Neural cell (in vitro differentiated cells): ENCODE data around the gene SPATA2. TPM values are rescaled to one million over a fixed set of nuclear protein-coding genes. Genes with fewer than 3 reads are reported as not detected.

Experiments
- H2AFZ ChIP-seq: fragments of 200-600, 300-800 bp; sonication (generic), shearing (Covaris generic); 2 replicates; pipeline ENCODE4 v1.6.0; 2014; ENCODE audit warnings: low read depth, mild to moderate bottlenecking, antibody characterized with exemption, low read length, moderate library complexity
- H3F3A ChIP-seq: fragments of 200-600 bp; shearing (Covaris generic); 2 replicates; pipeline ENCODE4 v1.6.1; 2016; ENCODE audit warnings: mild to moderate bottlenecking, moderate library complexity, mixed read lengths, antibody characterized with exemption, low read length; ENCODE audit not compliant: insufficient read depth, poor library complexity, severe bottlenecking
- H3K27ac ChIP-seq: fragments of 200-600, 300-800 bp; sonication (generic), shearing (Covaris generic); 2 replicates; pipeline ENCODE4 v1.5.1; 2014; ENCODE audit warnings: mild to moderate bottlenecking, low read length, moderate library complexity
- H3K27me3 ChIP-seq: fragments of 300-800, 200-600 bp; sonication (generic), shearing (Covaris generic); 2 replicates; pipeline ENCODE4 v1.6.0; 2014; ENCODE audit warnings: mild to moderate bottlenecking, low read depth, low read length, moderate library complexity; ENCODE audit not compliant: insufficient read depth
- H3K36me3 ChIP-seq: fragments of 300-800, 200-600 bp; sonication (generic), shearing (Covaris generic); 2 replicates; pipeline ENCODE4 v1.5.1; 2014; ENCODE audit warnings: mild to moderate bottlenecking, antibody characterized with exemption, low read length, moderate library complexity; ENCODE audit not compliant: insufficient read depth
- H3K4me2 ChIP-seq: fragments of 300-800, 200-600 bp; sonication (generic), shearing (Covaris generic); 2 replicates; pipeline ENCODE4 v1.6.0; 2014; ENCODE audit warnings: mild to moderate bottlenecking, low read length
- H3K4me3 ChIP-seq: fragments of 300-800, 200-600 bp; sonication (generic), shearing (Covaris generic); 2 replicates; pipeline ENCODE4 v1.5.1; 2014; ENCODE audit warnings: mild to moderate bottlenecking, low read length, moderate library complexity
- H3K79me2 ChIP-seq: fragments of 200-600 bp; shearing (Covaris generic); replicated peaks from 2 replicates; pipeline ENCODE4 v1.6.0; 2014; ENCODE audit warnings: mild to moderate bottlenecking, low read length, moderate library complexity; ENCODE audit not compliant: insufficient read depth
- H3K9ac ChIP-seq: fragments of 300-800, 200-600 bp; sonication (generic), shearing (Covaris generic); 2 replicates; pipeline ENCODE4 v1.6.1; 2016; ENCODE audit warnings: mild to moderate bottlenecking, low read length, mixed read lengths
- H3K9me2 ChIP-seq: fragments of 200-600 bp; shearing (Covaris generic); 2 replicates; pipeline ENCODE4 v1.6.1; 2016; ENCODE audit warnings: mild to moderate bottlenecking, low read length, mixed read lengths; ENCODE audit not compliant: insufficient read depth
- H3K9me3 ChIP-seq: fragments of 200-600, 300-800 bp; sonication (generic), shearing (Covaris generic); 2 replicates; pipeline ENCODE4 v1.6.1; 2016; ENCODE audit warnings: mild to moderate bottlenecking, mixed run types, low read length, moderate library complexity, mixed read lengths
- H4K20me1 ChIP-seq: fragments of 200-600 bp; shearing (Covaris generic); 2 replicates; pipeline ENCODE4 v1.6.1; 2016; ENCODE audit warnings: mild to moderate bottlenecking, mixed run types; ENCODE audit not compliant: insufficient read depth
- EP300 ChIP-seq: fragments of 450-650 bp; conservative IDR thresholded peaks from 2 replicates; pipeline ENCODE4 v1.6.1; 2014; ENCODE audit warnings: antibody characterized with exemption, mild to moderate bottlenecking, moderate library complexity; ENCODE audit not compliant: poor library complexity, severe bottlenecking
- EZH2 ChIP-seq: fragments of 200-600, 300-800 bp; shearing (Covaris generic), sonication (generic); IDR thresholded peaks from 2 replicates; pipeline ENCODE4 v1.6.1; 2014; ENCODE audit warnings: antibody characterized with exemption, low read length, borderline replicate concordance, mild to moderate bottlenecking; ENCODE audit not compliant: insufficient read depth, poor library complexity, severe bottlenecking
- MXI1 ChIP-seq: fragments of 450-650 bp; conservative IDR thresholded peaks from 2 replicates; pipeline ENCODE4 v1.6.1; 2014; ENCODE audit warnings: antibody characterized with exemption, mild to moderate bottlenecking; ENCODE audit not compliant: poor library complexity, severe bottlenecking
- POLR2AphosphoS5 ChIP-seq: IDR thresholded peaks from 2 replicates; pipeline ENCODE4 v1.6.1; 2012
- RAD21 ChIP-seq: fragments of 450-650 bp; conservative IDR thresholded peaks from 2 replicates; pipeline ENCODE4 v1.6.1; 2014; ENCODE audit warnings: antibody characterized with exemption, mild to moderate bottlenecking, moderate library complexity
- REST ChIP-seq: IDR thresholded peaks from 2 replicates; pipeline ENCODE4 v1.6.1; 2012; ENCODE audit warnings: borderline replicate concordance
- SMC3 ChIP-seq: fragments of 450-650 bp; conservative IDR thresholded peaks from 2 replicates; pipeline ENCODE4 v1.6.1; 2014; ENCODE audit warnings: antibody characterized with exemption, mild to moderate bottlenecking, moderate library complexity; ENCODE audit not compliant: poor library complexity
- TAF1 ChIP-seq: IDR thresholded peaks from 2 replicates; pipeline ENCODE4 v1.6.1; 2012; ENCODE audit warnings: low read depth
- polyA plus RNA-seq: library from polyadenylated mRNA; depleted of rRNA; stranded (reverse); fragments of >200 nt; gene quantifications from 2 replicates; pipeline ENCODE4 v1.2.3, GENCODE V29; 2014
- TF ChIP-seq, protein P1 (sequence below): fragments of 450-650 bp; IDR thresholded peaks from 2 replicates; pipeline ENCODE4 v1.5.1; 2014; ENCODE audit warnings: antibody characterized with exemption, mild to moderate bottlenecking, moderate library complexity; ENCODE audit not compliant: poor library complexity, severe bottlenecking

Gene SPATA2
- polyA plus RNA-seq, 1 donor from 2014 or later, result 1.7 TPM

DNA sequence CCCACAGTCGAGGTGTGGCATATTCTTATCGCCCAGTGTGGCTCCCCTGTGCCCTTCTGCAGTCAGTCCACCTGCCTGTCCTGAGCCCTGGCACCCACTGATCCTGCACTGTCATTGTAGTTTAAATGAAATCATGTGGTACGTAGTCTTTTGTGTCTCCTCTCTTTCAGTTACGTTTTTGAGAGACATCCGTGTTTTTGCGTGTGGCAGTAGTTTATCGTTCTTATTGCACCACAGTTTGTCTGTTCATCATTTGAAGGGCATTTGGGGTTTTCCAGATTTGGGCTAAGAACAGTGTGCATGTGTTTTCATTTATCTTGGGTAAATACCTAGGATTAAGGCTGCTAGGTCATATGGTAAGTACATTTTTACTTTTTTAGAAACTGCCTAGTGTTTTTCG, 49.3 kb downstream of the SPATA2 start:
- no peaks in the 10 kb centered on the region for H3F3A ChIP-seq

DNA sequence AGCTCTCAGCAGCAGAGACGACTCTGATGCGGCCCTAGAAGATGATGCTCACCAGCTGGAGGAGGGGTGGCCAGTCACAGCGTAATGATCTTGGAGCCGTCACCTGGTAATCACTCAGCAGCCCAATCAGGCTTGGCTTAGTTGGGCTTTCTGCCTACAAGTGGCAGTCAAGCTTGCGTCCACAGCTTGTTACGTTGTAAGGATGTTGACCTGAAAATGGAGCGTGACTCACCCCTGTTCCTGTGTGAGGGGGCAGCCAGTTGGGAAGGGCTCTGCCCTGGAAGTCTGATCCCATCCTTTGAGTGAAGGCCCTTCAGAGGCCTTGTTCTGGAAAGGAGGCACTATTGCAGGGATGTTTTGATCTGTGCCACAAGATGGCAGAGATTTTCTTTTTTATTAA, 49.8 kb downstream of the SPATA2 start:
- H4K20me1 ChIP-seq, result no peaks in the 10 kb centered on the region
- no peak overlapping the region for H3K9ac ChIP-seq
- H3K27ac ChIP-seq, result no peak overlapping the region
- no peaks in the 10 kb centered on the region for H3K9me3 ChIP-seq
- no peak overlapping the region for H2AFZ ChIP-seq
- no peaks in the 10 kb centered on the region for H3F3A ChIP-seq
- no peak overlapping the region for H3K4me3 ChIP-seq
- no peaks in the 10 kb centered on the region for H3K79me2 ChIP-seq
- no peaks in the 10 kb centered on the region for H3K9me2 ChIP-seq
- no peaks in the 10 kb centered on the region for H3K36me3 ChIP-seq
- H3K27me3 ChIP-seq, result no peaks in the 10 kb centered on the region
- no peak overlapping the region for H3K4me2 ChIP-seq
- no peak for TF ChIP-seq REST
- TF ChIP-seq RAD21, result no peak
- TF ChIP-seq, protein P1, sequence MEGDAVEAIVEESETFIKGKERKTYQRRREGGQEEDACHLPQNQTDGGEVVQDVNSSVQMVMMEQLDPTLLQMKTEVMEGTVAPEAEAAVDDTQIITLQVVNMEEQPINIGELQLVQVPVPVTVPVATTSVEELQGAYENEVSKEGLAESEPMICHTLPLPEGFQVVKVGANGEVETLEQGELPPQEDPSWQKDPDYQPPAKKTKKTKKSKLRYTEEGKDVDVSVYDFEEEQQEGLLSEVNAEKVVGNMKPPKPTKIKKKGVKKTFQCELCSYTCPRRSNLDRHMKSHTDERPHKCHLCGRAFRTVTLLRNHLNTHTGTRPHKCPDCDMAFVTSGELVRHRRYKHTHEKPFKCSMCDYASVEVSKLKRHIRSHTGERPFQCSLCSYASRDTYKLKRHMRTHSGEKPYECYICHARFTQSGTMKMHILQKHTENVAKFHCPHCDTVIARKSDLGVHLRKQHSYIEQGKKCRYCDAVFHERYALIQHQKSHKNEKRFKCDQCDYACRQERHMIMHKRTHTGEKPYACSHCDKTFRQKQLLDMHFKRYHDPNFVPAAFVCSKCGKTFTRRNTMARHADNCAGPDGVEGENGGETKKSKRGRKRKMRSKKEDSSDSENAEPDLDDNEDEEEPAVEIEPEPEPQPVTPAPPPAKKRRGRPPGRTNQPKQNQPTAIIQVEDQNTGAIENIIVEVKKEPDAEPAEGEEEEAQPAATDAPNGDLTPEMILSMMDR, result no peak
- no peak for TF ChIP-seq TAF1
- TF ChIP-seq EZH2, result no peak
- no peak for TF ChIP-seq POLR2AphosphoS5
- TF ChIP-seq SMC3, result no peak
- TF ChIP-seq EP300, result no peak

More for the DNA sequence above, 49.3 kb downstream of the SPATA2 start:
- TF ChIP-seq TAF1, result no peak
- TF ChIP-seq SMC3, result no peak
- no peak for TF ChIP-seq POLR2AphosphoS5
- TF ChIP-seq, protein P1, result no peak
- no peak for TF ChIP-seq RAD21
- TF ChIP-seq EZH2, result no peak
- no peak for TF ChIP-seq EP300
- no peak for TF ChIP-seq REST
- no peak for TF ChIP-seq MXI1
- H3K4me2 ChIP-seq, result no peak overlapping the region
- no peaks in the 10 kb centered on the region for H3K9me3 ChIP-seq
- no peaks in the 10 kb centered on the region for H4K20me1 ChIP-seq
- no peaks in the 10 kb centered on the region for H3K36me3 ChIP-seq
- no peaks in the 10 kb centered on the region for H3K27me3 ChIP-seq
- no peak overlapping the region for H3K9ac ChIP-seq
- H3K27ac ChIP-seq, result no peak overlapping the region
- no peak overlapping the region for H3K4me3 ChIP-seq
- H3K79me2 ChIP-seq, result no peaks in the 10 kb centered on the region
- no peaks in the 10 kb centered on the region for H3K9me2 ChIP-seq
- H2AFZ ChIP-seq, result no peak overlapping the region
